K562 (cell line): Measurements from ENCODE around the gene PIK3CB. TPM values are rescaled to one million over a fixed set of nuclear protein-coding genes. Genes with fewer than 3 reads are reported as not detected.

ENCODE experiments used
- DIDO1 ChIP-seq: fragments of 450-650 bp; IDR thresholded peaks from 2 replicates; pipeline ENCODE4 v1.6.1; 2016; ENCODE audit warnings: low read depth, missing biosample characterization, missing genetic modification characterization
- ETV5 ChIP-seq: sonication (generic); formaldehyde crosslinking; IDR thresholded peaks from 2 replicates; pipeline ENCODE4 v1.4.0; 2020; ENCODE audit warnings: low read depth, mild to moderate bottlenecking, missing genetic modification reagents
- EZH2 ChIP-seq: IDR thresholded peaks from 2 replicates; pipeline ENCODE4 v1.6.1; 2012; ENCODE audit warnings: low read depth, mild to moderate bottlenecking, inconsistent platforms, low read length, borderline replicate concordance
- FOXK1 ChIP-seq: sonication (generic); formaldehyde crosslinking; IDR thresholded peaks from 2 replicates; pipeline ENCODE4 v1.8.0; 2022; ENCODE audit warnings: missing genetic modification reagents, mild to moderate bottlenecking, borderline replicate concordance
- FOXK2 ChIP-seq, 2 experiments: fragments of 450-650 bp; IDR thresholded peaks in 1 of 2; conservative IDR thresholded peaks in 1 of 2; 2 replicates each; pipeline ENCODE4 v1.6.1; 2016; ENCODE audit warnings: low read depth in 2 of 2, mild to moderate bottlenecking in 1 of 2
- HIVEP1 ChIP-seq: fragments of 250-450 bp; sonication (Bioruptor Pico); IDR thresholded peaks from 2 replicates; pipeline ENCODE4 v1.4.0; 2020; ENCODE audit warnings: mild to moderate bottlenecking
- IFI16 ChIP-seq: fragments of 250-450 bp; sonication (Bioruptor Pico); IDR thresholded peaks from 2 replicates; pipeline ENCODE4 v2.1.2; 2022; ENCODE audit warnings: mild to moderate bottlenecking, inconsistent platforms
- MBD2 ChIP-seq: sonication (generic); IDR thresholded peaks from 2 replicates; pipeline ENCODE4 v1.6.1; 2016; ENCODE audit warnings: low read depth, borderline replicate concordance
- MIER1 ChIP-seq: fragments of 450-650 bp; IDR thresholded peaks from 2 replicates; pipeline ENCODE4 v1.6.1; 2016; ENCODE audit warnings: antibody characterized with exemption, mild to moderate bottlenecking, low read depth
- NCOA1 ChIP-seq: fragments of 450-650 bp; IDR thresholded peaks from 2 replicates; pipeline ENCODE4 v1.6.1; 2016; ENCODE audit warnings: low read depth
- NCOA4 ChIP-seq: fragments of 450-650 bp; IDR thresholded peaks from 2 replicates; pipeline ENCODE4 v1.6.1; 2018; ENCODE audit warnings: mild to moderate bottlenecking; ENCODE audit not compliant: partially characterized antibody
- NFXL1 ChIP-seq: fragments of 450-650 bp; formaldehyde crosslinking; IDR thresholded peaks from 2 replicates; pipeline ENCODE4 v1.4.0; 2021; ENCODE audit warnings: mild to moderate bottlenecking
- NR1H2 ChIP-seq: sonication (generic); formaldehyde crosslinking; IDR thresholded peaks from 2 replicates; pipeline ENCODE4 v1.4.0; 2020; ENCODE audit warnings: mild to moderate bottlenecking, missing genetic modification reagents
- RCOR1 ChIP-seq, 2 experiments: IDR thresholded peaks; 2 replicates each; pipeline ENCODE4 v1.6.1; 2012; ENCODE audit warnings: low read depth in 2 of 2, low read length in 2 of 2, borderline replicate concordance in 1 of 2, improper control_type of control experiment in 1 of 2
- SMARCA4 ChIP-seq: fragments of 450-650 bp; IDR thresholded peaks from 2 replicates; pipeline ENCODE4 v1.6.1; 2016
- SMARCC2 ChIP-seq: fragments of 450-650 bp; IDR thresholded peaks from 2 replicates; pipeline ENCODE4 v1.6.1; 2017; ENCODE audit warnings: antibody characterized with exemption, moderate library complexity, mild to moderate bottlenecking, low read depth
- ZFX ChIP-seq: sonication (generic); formaldehyde crosslinking; IDR thresholded peaks from 2 replicates; pipeline ENCODE4 v1.8.0; 2022; ENCODE audit warnings: mild to moderate bottlenecking, missing genetic modification reagents, moderate library complexity
- polyA plus RNA-seq, 8 experiments: library from polyadenylated mRNA; depleted of rRNA in 4 of 8; stranded (reverse) in 5 of 8; unstranded in 3 of 8; fragments of >200 nt; fragmentation: Nextera tagmentation in 2 of 8; fragmentation: Illumina TruSeq in 1 of 8; extraction: Ambion mirVana in 2 of 8; extraction: Trizol in 1 of 8; gene quantifications; 2 replicates each; pipeline versions ENCODE4 v1.2.1 to v1.2.3, GENCODE V29; 2011 to 2014; ENCODE audit warnings: inconsistent platforms in 1 of 8, missing spikeins in 1 of 8
- total RNA-seq, 7 experiments: library from RNA; depleted of rRNA in 6 of 7; stranded (reverse); fragments of >200 nt in 6 of 7; fragmentation: Illumina TruSeq in 2 of 7; extraction: Trizol in 2 of 7; gene quantifications; 2 replicates each; pipeline versions ENCODE4 v1.2.1 to v1.2.3, GENCODE V29; 2011 to 2021; ENCODE audit warnings: low replicate concordance in 1 of 7
- TF ChIP-seq, protein P1 (sequence below): fragments of 250-450 bp; sonication (Bioruptor Pico); IDR thresholded peaks from 2 replicates; pipeline ENCODE4 v1.5.0; 2021; ENCODE audit warnings: mild to moderate bottlenecking, borderline replicate concordance
- TF ChIP-seq, protein P2 (sequence below): fragments of 250-450 bp; sonication (Bioruptor Pico); IDR thresholded peaks from 2 replicates; pipeline ENCODE4 v1.5.0; 2021; ENCODE audit warnings: mild to moderate bottlenecking, moderate library complexity
- TF ChIP-seq, protein P3 (sequence below): fragments of 450-650 bp; IDR thresholded peaks from 2 replicates; pipeline ENCODE4 v1.7.1; 2018; ENCODE audit warnings: mild to moderate bottlenecking, low read depth; ENCODE audit not compliant: partially characterized antibody

The PIK3CB gene
- total and polyA plus RNA-seq, 9 of the 15 experiments (the other 6 are each of a cell fraction or from before 2014, with no cell fraction given) = 15.3 to 62.6 (median 28.3) TPM

DNA sequence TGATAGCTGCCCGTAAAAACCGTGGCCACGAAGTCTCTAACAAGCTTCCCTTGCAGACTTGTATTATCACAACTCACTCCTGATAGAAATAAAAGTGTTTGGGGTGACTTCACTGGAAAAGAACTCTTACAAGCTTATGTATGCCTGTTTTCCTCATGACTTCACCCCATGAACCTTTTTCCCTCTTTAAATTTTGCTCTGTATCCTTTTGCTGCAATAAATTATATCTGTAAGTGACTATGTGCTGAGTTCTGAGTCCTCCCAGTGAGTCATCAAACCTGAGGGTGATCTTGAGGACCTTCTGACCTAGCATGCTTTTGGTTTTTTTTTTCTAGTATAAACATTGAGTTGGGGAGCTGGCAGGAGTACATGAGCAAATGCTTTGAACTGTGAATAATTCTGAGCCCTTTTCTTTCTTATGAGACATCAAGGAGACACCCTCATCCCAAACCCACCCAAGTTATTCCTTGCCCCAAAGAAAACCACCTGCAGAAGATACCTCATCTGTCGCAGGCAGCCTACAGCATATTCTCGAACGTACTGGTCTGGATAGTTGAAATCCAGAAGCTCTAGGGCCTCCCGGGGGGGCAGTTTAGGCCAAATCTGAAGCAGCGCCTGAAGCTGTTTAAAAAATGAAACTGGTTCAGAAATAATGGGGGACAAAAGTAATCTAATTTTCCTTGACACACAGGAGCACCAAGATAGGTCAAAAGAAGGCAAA, 140.3 kb downstream of the PIK3CB start (continued):
- TF ChIP-seq FOXK2 (conservative IDR thresholded peaks at IDR 0.05 in 1 of 2, IDR thresholded peaks at IDR 0.05 in 1 of 2; ENCODE audit: low read depth in 2 of 2) = peak; percentile 39 to 63; a peak in 2 of 4 replicates
- no peak for TF ChIP-seq NR1H2
- no peak for TF ChIP-seq IFI16
- TF ChIP-seq MBD2 = no peak
- TF ChIP-seq NCOA4 = no peak
- TF ChIP-seq ETV5 (CRISPR knock-in tag) = no peak
- peak; percentile 18; the same call in 1 of the 2 replicates for TF ChIP-seq ZFX (CRISPR knock-in tag)
- TF ChIP-seq, protein P1, sequence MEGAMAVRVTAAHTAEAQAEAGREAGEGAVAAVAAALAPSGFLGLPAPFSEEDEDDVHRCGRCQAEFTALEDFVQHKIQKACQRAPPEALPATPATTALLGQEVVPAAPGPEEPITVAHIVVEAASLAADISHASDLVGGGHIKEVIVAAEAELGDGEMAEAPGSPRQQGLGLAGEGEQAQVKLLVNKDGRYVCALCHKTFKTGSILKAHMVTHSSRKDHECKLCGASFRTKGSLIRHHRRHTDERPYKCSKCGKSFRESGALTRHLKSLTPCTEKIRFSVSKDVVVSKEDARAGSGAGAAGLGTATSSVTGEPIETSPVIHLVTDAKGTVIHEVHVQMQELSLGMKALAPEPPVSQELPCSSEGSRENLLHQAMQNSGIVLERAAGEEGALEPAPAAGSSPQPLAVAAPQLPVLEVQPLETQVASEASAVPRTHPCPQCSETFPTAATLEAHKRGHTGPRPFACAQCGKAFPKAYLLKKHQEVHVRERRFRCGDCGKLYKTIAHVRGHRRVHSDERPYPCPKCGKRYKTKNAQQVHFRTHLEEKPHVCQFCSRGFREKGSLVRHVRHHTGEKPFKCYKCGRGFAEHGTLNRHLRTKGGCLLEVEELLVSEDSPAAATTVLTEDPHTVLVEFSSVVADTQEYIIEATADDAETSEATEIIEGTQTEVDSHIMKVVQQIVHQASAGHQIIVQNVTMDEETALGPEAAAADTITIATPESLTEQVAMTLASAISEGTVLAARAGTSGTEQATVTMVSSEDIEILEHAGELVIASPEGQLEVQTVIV (CRISPR knock-in tag) = no peak
- TF ChIP-seq, protein P2, sequence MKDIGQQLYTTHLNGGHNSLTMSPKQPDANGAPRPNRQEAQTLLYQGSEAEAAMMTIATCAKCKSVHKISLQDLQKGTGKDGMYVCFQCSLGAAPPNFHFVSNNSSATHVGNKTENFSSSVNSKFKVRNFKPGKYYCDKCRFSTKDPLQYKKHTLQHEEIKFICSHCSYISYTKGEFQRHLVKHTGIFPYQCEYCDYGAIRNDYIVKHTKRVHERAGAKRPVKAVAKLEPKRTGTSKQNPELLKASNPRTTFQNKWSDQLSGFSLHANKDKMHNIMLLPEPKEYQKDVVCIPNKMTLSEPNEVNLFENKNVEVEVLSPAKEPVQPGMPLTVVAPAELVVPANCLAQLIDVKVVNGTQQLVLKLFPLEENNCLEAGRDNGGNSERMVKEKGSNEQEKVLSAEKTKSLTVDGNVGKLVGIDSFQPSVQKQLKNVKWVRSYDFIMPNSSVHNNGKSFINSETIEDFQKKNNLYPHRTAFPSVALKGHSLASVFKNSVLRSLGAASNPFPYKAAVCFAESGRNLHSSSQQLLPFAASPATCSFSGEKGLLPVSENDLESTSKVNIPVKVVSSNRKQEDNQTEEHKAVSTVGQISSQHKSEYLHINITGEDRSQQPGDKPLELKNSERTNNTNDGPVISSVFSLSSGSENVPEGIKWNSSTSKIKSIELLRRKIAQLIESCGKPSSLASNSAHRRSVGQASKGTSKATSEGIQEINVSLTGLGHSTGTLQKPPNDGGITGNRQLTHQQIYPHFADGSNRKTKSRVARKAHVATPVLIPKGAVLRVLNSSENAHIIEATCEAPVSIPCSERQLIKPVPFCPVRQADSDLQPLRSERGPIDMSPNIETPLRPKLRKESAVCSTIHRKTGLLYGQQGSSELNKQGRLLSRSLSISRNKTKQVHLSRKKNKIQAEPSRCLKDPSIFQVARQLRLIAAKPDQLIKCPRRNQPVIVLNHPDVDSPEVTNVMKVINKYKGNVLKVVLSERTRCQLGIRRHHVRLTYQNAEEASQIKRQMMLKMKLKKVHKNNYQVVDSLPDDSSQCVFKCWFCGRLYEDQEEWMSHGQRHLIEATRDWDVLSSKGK (CRISPR knock-in tag) = no peak
- TF ChIP-seq EZH2 = no peak
- no peak for TF ChIP-seq DIDO1
- no peak for TF ChIP-seq NCOA1
- peak; percentile 72; the same call in 1 of the 2 replicates for TF ChIP-seq SMARCC2
- TF ChIP-seq RCOR1 (IDR thresholded peaks at IDR 0.05; ENCODE audit: borderline replicate concordance in 1 of 2, low read depth in 2 of 2, low read length in 2 of 2) = 0 out of 4 replicates have a peak, but pooled peaks of 1 of the 2 experiments have one; percentile 19
- TF ChIP-seq MIER1 = no peak
- peak; percentile 77 for TF ChIP-seq SMARCA4
- no peak for TF ChIP-seq HIVEP1
- TF ChIP-seq FOXK1 = no peak
- TF ChIP-seq, protein P3, sequence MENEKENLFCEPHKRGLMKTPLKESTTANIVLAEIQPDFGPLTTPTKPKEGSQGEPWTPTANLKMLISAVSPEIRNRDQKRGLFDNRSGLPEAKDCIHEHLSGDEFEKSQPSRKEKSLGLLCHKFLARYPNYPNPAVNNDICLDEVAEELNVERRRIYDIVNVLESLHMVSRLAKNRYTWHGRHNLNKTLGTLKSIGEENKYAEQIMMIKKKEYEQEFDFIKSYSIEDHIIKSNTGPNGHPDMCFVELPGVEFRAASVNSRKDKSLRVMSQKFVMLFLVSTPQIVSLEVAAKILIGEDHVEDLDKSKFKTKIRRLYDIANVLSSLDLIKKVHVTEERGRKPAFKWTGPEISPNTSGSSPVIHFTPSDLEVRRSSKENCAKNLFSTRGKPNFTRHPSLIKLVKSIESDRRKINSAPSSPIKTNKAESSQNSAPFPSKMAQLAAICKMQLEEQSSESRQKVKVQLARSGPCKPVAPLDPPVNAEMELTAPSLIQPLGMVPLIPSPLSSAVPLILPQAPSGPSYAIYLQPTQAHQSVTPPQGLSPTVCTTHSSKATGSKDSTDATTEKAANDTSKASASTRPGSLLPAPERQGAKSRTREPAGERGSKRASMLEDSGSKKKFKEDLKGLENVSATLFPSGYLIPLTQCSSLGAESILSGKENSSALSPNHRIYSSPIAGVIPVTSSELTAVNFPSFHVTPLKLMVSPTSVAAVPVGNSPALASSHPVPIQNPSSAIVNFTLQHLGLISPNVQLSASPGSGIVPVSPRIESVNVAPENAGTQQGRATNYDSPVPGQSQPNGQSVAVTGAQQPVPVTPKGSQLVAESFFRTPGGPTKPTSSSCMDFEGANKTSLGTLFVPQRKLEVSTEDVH = peak; percentile 26
- TF ChIP-seq NFXL1 (CRISPR knock-in tag) = no peak
